Transverse colon (tissue), 4 donors: ENCODE data around the gene SIL1. TPM values are rescaled to one million over a fixed set of nuclear protein-coding genes. Genes with fewer than 3 reads are reported as not detected.
"Not testable (repeated sequence)": the region's sequence is repeated elsewhere in the genome, so short reads cannot be mapped to it uniquely, and the experiment has no call there.

Source experiments
- DNase-seq: peaks from one replicate; pipeline ENCODE4 v3.0.0-alpha.2; 2019
- H3K27ac ChIP-seq, 4 donors: fragments of 200-600 bp; sonication (generic); 2 replicates each; pipeline ENCODE4 v1.5.1; 2016 to 2018; ENCODE audit warnings: inconsistent platforms in 4 of 4
- H3K27me3 ChIP-seq: fragments of 200-600 bp; sonication (generic); 2 replicates; pipeline ENCODE4 v1.5.1; 2017; ENCODE audit warnings: inconsistent platforms
- H3K36me3 ChIP-seq, 4 donors: fragments of 200-600 bp; sonication (generic); 2 replicates each; pipeline ENCODE4 v1.5.1; 2017 to 2019; ENCODE audit warnings: inconsistent platforms in 4 of 4
- H3K4me1 ChIP-seq, 4 donors: fragments of 200-600 bp; sonication (generic); 2 replicates each; pipeline ENCODE4 v1.5.1; 2017 to 2020; ENCODE audit warnings: inconsistent platforms in 4 of 4
- H3K4me3 ChIP-seq, 4 donors: fragments of 200-600 bp; sonication (generic); 1 replicate in 1 of 4; 2 replicates in 3 of 4; pipeline versions ENCODE4 v1.5.1 to v1.6.1; 2017 to 2019; ENCODE audit warnings: inconsistent platforms in 4 of 4
- H3K9me3 ChIP-seq, 2 donors: fragments of 200-600 bp; sonication (generic); 2 replicates each; pipeline ENCODE4 v1.5.1; 2017 to 2019; ENCODE audit warnings: inconsistent platforms in 2 of 2
- CTCF ChIP-seq, 5 experiments: fragments of 200-600 bp in 3 of 5; fragments of 450-650 bp in 2 of 5; sonication (generic) in 3 of 5; IDR thresholded peaks; 1 replicate in 2 of 5; 2 replicates in 3 of 5; pipeline ENCODE4 v1.5.1; 2016 to 2017; ENCODE audit warnings: antibody characterized with exemption in 5 of 5, inconsistent platforms in 3 of 5, mild to moderate bottlenecking in 2 of 5, moderate library complexity in 1 of 5
- EP300 ChIP-seq: sonication (generic); formaldehyde crosslinking; IDR thresholded peaks from one replicate; pipeline ENCODE4 v1.6.1; 2017; ENCODE audit warnings: antibody characterized with exemption, low read depth
- POLR2A ChIP-seq: fragments of 450-650 bp; IDR thresholded peaks from one replicate; pipeline ENCODE4 v1.6.1; 2016; ENCODE audit warnings: antibody characterized with exemption, mild to moderate bottlenecking, moderate library complexity
- POLR2AphosphoS5 ChIP-seq, 3 donors: sonication (generic); formaldehyde crosslinking; IDR thresholded peaks; one replicate each; pipeline ENCODE4 v1.6.1; 2016; ENCODE audit warnings: antibody characterized with exemption in 3 of 3
- WGBS, 2 donors: methylation state at CpG; one replicate each; pipeline ENCODE4 v1.1.5; 2018; ENCODE audit warnings: low coverage in 1 of 2; 5-methylcytosine and 5-hydroxymethylcytosine counted together
- in situ Hi-C, 4 donors: fragments of 200-750 bp; cut with MboI; loops; one replicate each; pipeline versions ENCODE4 v1.15.0 to v1.15.1; 2017; ENCODE audit warnings: low sequenced_read_pairs in 3 of 4, low pct_ligation_motif_present in 1 of 4, low pct_unique_long_range_greater_than_20kb in 1 of 4
- intact Hi-C: fragments of 100-400 bp; cut with DNase I; formaldehyde crosslinking; loops from one replicate; pipeline ENCODE4 v1.15.1; 2023; ENCODE audit warnings: low total_unique reads
- total RNA-seq, 4 donors: library from RNA; depleted of rRNA; stranded (reverse); fragments of >200 nt; gene quantifications; one replicate each; pipeline ENCODE4 v1.1.0, GENCODE V29; 2016

Gene SIL1
- total RNA-seq, 4 donors from 2014 or later = 11.1 to 38.1 (median 29.0) TPM

- H3K4me3 ChIP-seq = no peak overlapping the region
- no peaks in the 10 kb centered on the region for H3K27me3 ChIP-seq
- H3K9me3 ChIP-seq = no peaks in the 10 kb centered on the region
- 84% methylated on average over 7 of the region's 7 CpGs; no CpG with 5 or more reads in 1 of the 2 donors for WGBS, 2 donors
- DNase-seq = no peak
- no peaks in the 10 kb centered on the region for H3K36me3 ChIP-seq
- intact Hi-C loops (no loop called here), in situ Hi-C loops (no loop called here)
- no peak for TF ChIP-seq EP300
- TF ChIP-seq POLR2A = no peak
- TF ChIP-seq CTCF (IDR thresholded peaks at IDR 0.05) = no peak
- no peak for TF ChIP-seq POLR2AphosphoS5 (IDR thresholded peaks at IDR 0.05)
- H3K27ac ChIP-seq = no peak overlapping the region
- no peaks in the 10 kb centered on the region for H3K4me1 ChIP-seq
Observed at GRCh38 chr5:139038613-139039305, 159.4 kb downstream of the SIL1 start.

- H3K9me3 ChIP-seq = no peaks in the 10 kb centered on the region
- no peaks in the 10 kb centered on the region for H3K4me1 ChIP-seq
- H3K27me3 ChIP-seq = no peaks in the 10 kb centered on the region
- 67 to 100% methylated on average over 3 of the region's 3 CpGs for WGBS, 2 donors
- intact Hi-C loops = no loop called here
- H3K4me3 ChIP-seq = no peak overlapping the region
- no peak for DNase-seq
- H3K36me3 ChIP-seq = no peaks in the 10 kb centered on the region
- TF ChIP-seq EP300 (no peak), CTCF (IDR thresholded peaks at IDR 0.05) (no peak), POLR2AphosphoS5 (IDR thresholded peaks at IDR 0.05) (no peak), POLR2A (no peak)
- no peak overlapping the region for H3K27ac ChIP-seq
- in situ Hi-C loops = no loop called here
Observed at GRCh38 chr5:139037732-139038131, 160.4 kb downstream of the SIL1 start.

- DNase-seq, in situ Hi-C loops, H3K4me1 ChIP-seq, H3K27ac ChIP-seq, H3K4me3 ChIP-seq, H3K27me3 ChIP-seq, H3K9me3 ChIP-seq, H3K36me3 ChIP-seq, intact Hi-C loops: not testable (repeated sequence)
- 83 to 86% methylated on average over 3 of the region's 3 CpGs for WGBS, 2 donors
Observed at GRCh38 chr5:139036332-139036731, 161.8 kb downstream of the SIL1 start.

GRCh38 chr5:139027150-139027549, 171.0 kb downstream of the SIL1 start:
- WGBS, 2 donors = 50 to 95% methylated on average over 2 of the region's 2 CpGs
- no peaks in the 10 kb centered on the region for H3K36me3 ChIP-seq
- no peaks in the 10 kb centered on the region for H3K9me3 ChIP-seq
- in situ Hi-C loops (no loop called here), intact Hi-C loops (no loop called here)
- no peak for DNase-seq
- no peak for TF ChIP-seq POLR2A
- no peak for TF ChIP-seq POLR2AphosphoS5 (IDR thresholded peaks at IDR 0.05)
- H3K4me1 ChIP-seq = no peaks in the 10 kb centered on the region
- H3K27me3 ChIP-seq = no peaks in the 10 kb centered on the region
- no peak overlapping the region for H3K27ac ChIP-seq
- no peak overlapping the region for H3K4me3 ChIP-seq

- Histone ChIP-seq H3K9me3 (no peaks in the 10 kb centered on the region), H3K27me3 (no peaks in the 10 kb centered on the region), H3K27ac (no peak overlapping the region), H3K4me1 (no peaks in the 10 kb centered on the region), H3K36me3 (no peaks in the 10 kb centered on the region), H3K4me3 (no peak overlapping the region)
- TF ChIP-seq CTCF (IDR thresholded peaks at IDR 0.05) = no peak
- no peak for TF ChIP-seq POLR2A
- no peak for TF ChIP-seq EP300
- TF ChIP-seq POLR2AphosphoS5 (IDR thresholded peaks at IDR 0.05) = no peak
- in situ Hi-C loops = no loop called here
- intact Hi-C loops = no loop called here
- 71 to 83% methylated on average over 1 to 2 of the region's 2 CpGs for WGBS, 2 donors
- no peak for DNase-seq
Observed at GRCh38 chr5:139025651-139026050, 172.5 kb downstream of the SIL1 start.
